GM18517 (cell line): ENCODE measurements around the gene SCT.

ENCODE experiments used
- ATAC-seq: cut with Tn5 transposase; IDR thresholded peaks from one replicate; pipeline ENCODE4 v1.9.1; 2021; ENCODE audit warnings: mild to moderate bottlenecking, moderate library complexity; ENCODE audit not compliant: unreplicated experiment

SCT gene

DNA sequence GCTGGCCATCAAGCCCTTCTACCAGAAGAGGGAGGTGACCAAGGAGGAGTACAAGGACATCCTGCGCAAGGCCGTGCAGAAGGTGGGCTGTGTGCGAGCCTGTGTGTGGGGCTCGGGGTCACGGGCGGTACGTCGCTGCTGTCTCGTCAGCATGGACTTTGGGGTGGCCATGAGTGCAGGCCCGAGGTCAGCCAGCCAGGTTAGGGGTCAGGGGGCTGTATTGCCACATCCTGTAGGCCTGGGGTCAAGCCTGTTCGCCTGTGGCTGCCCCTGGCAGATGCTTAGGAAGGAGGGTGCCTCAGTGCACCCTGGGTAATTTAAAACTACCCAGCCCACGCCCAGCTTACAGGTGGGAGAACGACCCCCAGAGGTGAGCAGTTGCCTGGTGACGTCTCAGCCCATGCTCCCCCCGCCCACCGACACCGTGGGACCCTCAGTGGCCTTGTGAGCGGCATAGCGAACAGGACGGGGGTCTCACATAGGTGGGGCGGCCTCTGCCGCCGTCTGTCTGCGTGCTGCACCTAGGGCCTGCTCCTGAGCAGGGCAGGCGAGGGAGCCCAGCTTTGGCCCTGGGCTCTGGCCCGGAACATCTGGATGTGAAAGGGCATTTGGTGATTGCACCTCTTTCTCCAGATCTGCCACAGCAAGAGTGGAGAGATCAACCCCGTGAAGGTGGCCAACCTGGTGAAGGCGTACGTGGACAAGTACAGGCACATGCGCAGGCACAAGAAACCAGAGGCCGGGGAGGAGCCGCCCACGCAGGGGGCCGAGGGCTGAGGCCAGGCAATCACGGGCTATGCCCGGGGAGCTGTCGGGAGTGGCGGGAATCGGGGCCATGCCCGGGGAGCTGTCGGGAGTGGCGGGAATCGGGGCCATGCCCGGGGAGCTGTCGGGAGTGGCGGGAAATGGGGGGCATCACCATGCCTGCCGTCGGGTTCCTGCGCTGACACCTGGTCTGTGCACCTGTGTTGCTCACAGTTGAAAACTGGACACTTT lies 15.7 kb downstream of the SCT start:
- ATAC-seq = no peak

DNA sequence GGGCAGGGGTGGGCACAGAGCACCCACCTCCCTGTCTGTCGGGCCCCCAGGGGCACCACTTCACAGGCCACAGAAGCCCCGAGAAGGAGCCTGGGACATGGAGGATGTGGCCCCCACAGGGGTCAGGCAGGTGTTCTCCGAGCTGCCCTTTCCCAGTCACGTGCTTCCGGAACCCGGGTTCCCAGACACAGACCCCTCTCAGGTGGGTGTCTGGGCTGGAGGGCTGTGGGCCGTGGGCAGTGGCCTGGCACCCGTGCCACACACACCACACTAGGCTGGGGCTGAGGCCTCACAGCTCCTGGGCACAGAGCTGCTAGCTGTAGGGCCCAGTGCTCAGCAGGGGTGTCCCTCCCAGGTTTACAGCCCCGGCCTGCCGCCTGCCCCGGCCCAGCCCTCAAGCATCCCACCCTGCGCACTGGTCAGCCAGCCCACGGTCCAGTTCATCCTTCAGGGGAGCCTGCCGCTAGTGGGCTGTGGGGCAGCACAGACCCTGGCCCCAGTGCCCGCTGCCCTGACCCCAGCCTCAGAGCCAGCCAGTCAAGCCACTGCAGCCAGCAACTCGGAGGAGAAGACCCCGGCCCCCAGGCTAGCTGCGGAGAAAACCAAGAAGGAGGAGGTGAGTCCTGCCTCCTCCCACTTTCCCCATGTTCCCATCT lies 16.7 kb downstream of the SCT start:
- ATAC-seq = no peak

DNA sequence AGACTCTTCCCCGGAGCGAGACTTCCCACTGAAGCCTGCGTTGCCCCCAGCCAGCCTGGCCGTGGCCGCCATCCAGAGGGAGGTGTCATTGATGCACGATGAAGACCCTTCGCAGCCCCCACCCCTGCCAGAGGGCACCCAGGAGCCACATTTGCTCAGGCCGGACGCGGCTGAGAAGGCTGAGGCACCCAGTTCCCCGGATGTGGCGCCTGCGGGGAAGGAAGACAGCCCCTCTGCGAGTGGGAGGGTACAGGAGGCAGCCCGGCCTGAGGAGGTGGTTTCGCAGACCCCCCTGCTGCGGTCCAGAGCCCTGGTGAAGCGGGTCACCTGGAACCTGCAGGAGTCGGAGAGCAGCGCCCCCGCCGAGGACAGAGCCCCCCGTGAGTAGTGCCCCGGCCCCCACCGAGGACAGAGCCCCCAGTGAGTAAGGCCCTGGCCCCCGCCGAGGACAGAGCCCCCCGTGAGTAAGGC lies 17.6 kb downstream of the SCT start:
- no peak for ATAC-seq

DNA sequence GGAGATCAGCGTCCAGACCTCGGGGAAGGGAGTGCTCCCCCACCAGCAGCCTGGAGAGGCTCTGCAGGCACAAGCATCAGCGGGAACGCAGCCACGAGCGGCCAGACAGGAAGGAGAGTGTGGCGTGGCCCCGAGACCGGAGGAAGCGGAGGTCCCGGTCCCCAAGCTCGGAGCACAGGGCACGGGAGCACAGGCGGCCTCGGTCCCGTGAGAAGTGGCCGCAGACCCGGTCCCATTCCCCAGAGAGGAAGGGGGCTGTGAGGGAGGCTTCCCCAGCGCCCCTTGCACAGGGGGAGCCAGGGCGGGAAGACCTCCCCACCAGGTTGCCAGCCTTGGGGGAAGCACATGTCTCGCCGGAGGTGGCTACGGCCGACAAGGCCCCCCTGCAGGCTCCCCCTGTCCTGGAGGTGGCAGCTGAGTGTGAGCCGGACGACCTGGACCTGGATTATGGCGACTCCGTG lies 18.2 kb downstream of the SCT start:
- ATAC-seq = no peak

DNA sequence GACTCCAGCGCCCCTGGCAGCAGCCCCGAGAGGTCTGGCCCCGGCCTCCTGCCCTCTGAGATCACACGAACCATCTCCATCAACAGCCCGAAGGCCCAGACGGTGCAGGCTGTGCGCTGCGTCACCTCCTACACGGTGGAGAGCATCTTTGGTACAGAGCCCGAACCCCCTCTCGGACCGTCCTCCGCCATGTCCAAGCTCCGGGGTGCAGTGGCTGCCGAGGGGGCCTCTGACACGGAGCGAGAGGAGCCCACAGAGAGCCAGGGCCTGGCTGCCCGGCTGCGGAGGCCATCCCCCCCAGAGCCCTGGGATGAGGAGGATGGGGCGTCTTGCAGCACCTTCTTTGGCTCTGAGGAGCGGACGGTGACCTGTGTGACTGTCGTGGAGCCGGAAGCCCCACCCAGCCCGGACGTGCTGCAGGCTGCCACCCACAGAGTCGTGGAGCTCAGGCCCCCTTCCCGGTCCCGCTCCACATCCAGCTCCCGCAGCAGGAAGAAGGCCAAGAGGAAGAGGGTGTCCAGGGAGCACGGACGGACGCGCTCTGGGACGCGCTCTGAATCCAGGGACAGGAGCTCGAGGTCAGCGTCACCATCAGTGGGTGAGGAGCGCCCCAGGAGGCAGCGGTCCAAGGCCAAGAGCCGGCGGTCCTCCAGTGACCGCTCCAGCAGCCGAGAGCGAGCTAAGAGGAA lies 18.9 kb downstream of the SCT start:
- no peak for ATAC-seq

DNA sequence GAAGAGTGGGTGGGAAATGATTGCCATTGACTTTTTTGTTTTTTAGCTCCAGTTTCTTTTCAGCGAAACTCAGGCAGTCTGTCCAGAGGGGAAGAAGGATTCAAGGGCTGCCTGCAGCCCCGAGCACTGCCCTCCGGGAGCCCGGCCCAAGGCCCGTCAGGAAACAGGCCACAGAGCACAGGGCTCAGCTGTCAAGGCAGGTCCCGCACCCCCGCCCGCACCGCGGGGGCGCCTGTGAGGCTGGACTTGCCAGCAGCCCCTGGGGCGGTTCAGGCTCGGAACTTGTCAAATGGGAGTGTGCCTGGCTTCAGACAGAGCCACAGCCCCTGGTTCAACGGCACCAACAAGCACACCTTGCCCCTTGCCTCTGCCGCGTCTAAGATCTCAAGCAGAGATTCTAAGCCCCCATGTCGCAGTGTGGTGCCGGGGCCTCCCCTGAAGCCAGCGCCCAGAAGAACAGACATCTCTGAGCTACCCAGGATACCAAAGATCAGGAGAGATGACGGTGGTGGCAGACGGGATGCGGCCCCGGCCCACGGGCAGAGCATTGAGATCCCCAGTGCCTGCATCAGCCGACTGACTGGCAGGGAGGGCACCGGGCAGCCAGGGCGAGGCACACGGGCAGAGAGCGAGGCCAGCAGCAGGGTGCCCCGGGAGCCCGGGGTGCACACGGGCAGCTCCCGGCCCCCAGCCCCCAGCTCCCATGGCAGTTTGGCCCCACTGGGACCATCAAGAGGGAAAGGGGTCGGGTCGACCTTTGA lies 19.8 kb downstream of the SCT start:
- no peak for ATAC-seq

DNA sequence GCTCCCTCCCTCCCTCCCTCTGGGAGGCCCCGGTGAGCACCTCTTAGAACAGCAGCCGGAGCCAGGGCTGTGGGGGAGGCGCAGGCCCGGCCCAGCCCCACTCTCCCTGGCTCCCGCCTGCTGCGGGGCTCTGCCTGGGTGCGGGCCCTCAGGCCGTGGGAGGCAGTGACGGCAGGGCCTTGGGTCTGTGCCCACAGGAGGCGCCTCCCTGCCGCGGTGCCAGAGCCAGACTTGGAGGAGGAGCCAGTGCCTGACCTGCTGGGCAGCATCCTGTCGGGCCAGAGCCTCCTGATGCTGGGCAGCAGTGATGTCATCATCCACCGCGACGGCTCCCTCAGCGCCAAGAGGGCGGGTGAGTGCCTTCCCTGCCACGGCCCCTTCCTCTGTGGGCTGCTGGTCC lies 20.7 kb downstream of the SCT start:
- no peak for ATAC-seq

DNA sequence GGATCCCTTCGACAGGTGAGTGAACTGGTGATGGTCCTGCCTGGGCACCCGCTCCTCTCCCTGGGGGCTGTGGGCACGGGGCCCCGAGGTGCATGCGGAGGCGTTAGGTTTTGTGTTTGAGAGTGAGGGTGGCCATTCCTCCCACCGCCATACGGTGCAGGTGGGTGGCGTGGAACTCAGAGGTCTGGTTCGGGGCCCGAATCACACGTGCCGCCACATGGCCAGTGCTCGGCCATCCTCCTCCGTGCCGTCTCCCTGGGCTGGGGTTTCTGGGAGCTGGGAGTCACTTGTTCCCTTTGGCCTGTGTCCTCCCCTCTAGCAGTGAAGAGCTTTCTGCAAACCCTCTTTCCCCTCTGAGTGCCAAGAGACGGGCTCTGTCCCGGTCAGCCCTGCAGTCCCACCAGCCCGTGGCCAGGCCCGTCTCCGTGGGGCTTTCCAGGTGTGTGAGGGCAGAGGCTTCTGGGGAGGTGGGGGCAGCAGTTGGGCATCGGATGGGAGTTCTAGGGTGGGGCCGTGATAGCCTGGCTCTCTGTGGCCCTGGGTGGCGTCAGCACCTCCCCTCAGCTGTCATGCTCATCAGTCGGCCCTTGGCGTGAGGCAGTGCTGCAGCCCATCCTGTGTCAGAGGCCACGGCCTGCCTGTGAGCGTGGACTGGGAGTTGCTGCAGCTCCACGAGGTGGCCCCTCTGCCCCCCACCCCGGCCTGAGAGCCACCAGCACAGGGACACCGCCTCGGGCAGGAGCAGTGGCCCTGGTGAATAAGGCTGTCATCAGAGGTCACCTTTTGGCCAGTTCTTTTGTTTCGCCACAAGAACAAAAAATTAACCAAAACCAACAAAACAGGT lies 21.5 kb downstream of the SCT start:
- ATAC-seq = no peak

DNA sequence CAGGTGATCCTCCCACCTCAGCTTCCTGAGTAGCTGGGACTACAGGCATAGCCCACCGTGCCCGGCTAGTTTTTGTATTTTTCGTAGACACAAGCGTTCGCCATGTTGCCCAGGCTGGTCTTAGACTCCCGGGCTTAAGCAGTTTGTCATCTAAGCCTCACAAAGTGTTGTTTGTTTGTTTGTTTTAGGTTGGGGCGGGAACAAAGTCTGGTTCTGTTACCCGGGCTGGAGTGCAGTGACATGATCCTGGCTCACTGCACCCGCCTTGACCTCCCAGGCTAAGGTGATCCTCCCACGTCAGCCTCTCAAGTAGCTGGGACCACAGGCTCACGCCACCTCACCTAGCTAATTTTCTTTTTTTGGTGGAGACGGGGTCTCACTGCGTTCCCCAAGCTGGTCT lies 23.8 kb downstream of the SCT start:
- ATAC-seq = no peak

DNA sequence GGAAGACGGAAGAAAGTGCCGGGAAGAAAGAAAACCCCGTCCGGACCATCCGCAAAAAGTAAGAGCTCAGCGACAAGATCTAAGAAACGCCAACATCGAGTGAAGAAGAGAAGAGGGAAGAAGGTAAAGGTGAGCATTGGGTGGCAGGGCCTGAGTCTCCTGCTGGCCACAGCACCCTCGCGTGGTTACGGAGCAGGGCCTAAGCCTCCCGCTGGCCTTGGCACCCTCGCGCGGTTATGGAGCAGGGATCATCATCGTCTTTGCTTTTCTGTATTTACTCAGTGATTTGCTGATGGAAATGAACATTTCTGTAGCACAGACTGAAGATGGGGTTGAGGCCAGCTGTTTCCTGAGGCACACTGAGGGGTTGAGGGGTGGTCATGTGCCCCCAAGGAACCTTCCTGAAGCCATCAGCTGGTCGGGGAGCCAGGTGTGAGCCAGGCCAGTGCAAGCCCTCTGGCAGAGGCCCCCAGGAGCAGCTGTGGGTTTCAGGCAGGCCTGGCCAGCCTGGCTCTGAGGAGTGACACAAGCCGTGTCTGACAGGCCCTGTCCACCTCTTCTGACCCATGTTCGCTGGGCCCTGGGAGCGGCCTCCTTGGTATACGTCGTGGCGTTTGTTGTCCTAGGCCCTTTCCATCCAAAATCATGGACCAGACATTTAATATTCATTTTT lies 25.3 kb downstream of the SCT start:
- ATAC-seq = no peak

DNA sequence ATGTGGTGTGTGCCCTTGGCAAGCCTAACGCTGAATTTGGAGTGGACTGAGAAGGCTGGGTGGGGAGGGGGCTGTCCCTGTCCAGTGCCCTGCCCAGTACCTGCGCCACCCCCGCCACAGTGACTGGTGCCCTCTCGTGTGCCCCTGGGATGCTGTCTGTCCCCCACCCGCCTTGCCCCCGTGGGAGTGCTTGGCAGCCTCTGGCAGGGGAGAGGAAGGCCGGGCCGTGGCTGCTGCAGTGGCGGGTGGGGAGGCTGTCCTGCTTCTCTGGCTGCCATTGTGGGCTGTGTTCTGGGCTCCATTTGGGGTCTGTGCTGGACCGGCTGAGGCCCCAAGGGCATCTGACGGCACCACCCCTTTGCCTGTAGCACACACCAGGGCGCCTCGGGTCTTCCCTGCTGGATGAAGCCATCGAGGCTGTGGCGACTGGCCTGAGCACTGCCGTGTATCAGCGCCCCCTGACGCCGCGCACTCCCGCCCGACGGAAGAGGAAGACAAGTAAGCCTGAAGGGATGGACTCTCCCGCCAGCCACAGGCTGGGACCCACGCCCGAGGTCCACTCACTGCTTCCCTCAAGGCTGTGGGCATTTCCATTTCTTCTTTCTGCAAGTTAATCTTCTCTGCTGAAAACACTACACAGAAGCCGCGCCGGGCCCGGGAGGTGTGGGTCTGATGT lies 28.8 kb downstream of the SCT start:
- ATAC-seq = no peak

DNA sequence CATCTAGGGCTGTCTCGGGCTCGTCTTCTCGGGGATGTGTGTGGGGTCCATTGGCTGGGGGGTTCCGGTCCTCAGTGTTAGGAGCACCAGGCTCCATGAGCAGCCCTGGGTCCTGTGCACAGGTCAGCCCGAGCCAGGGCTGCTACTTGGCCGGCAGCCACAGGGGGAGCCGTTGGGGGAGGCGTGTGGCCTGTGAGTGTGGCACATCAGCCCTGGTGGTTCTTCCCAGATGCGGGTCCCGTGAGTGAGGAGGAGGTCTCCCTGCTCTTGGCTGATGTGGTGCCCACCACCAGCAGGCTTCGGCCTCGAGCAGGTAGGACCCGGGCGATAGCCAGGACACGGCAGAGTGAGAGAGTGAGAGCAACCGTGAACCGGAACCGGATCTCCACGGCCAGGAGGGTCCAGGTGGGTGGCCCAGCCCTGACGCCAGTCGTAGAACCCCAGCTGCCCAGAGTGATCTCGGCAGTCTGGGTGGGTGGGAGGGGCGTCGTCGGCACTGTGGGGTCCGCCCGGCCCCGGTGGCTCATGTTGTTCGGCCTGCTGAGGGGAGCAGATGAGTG lies 29.7 kb downstream of the SCT start:
- ATAC-seq = no peak

DNA sequence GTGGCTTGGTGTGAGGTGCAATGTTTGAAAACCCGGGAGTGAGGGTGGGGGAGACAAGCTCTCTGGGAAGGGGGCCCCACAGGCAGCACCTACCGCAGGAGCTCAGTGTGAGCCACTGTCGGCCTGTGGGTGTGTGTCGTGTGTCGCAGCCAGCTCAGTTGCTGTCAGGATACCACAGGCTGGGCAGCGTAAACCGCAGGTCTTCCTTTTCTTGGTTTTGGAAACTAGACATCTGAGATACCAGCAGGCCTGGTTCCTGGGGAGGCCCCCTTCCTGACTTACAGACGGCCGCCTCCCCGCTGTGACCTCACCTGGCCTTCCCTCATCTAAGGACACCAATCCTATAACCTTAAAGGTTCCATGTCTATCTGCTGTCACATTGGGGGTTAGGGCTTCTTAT lies 30.6 kb downstream of the SCT start:
- no peak for ATAC-seq

DNA sequence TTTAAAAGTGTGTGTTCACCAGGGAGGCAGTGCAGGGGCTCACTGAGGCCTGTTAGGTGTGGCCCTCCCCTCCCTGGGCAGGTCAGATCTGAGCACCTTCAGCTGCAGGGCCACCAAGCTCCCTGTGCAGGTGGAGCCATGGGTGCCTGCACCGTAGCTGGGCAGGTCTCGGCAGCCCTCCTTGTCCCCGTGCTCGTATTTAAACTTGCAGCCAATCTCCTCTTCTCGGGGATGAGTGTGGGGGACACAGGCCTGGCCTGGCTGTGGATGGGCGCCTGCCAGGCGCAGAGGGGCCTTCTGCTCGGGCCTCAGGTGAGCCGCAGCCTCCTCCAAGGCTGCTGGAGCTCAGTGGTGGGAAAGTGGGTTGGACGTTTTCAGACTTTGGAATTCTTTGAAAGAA lies 31.6 kb downstream of the SCT start:
- no peak for ATAC-seq

DNA sequence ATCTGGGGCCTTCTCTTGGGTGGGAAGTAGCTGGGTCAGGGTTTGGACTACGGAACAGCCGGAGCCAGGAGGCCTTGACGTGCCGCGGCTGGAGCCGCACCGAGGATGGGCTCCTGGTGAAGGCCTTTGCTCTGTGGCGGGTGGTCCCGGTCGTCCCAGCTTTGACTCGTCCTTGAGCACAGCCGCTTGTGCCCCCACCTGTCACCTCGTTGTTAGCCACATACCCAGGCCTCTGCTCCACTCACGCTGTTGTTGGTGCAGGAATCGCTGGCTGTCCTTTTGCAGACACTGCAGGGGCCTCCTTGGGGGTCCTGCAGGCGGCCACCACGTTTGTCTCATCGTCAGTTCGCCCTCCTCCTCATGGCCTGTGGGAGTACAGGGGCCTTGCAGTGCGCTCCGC lies 33.6 kb downstream of the SCT start:
- ATAC-seq = no peak

DNA sequence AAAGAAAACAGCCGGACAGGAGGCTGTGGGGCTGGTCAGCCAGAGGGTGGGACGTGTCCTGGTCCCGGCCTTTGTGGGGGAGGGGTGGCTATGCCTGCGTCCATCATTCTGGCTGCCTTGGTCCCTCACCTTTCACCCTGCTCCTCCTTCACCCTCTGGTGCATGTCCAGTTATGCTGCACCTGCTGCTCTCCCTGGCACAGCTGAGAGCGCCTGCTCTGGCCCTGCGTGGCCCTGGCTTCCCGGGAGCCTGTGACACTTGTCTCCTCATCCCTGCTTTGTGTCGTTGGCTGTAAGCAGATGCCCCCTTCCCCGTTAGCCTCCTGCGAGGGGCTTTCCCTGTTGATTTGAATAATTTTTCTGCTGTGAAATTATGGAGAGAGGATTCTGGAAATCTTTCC lies 34.1 kb downstream of the SCT start:
- ATAC-seq = no peak

DNA sequence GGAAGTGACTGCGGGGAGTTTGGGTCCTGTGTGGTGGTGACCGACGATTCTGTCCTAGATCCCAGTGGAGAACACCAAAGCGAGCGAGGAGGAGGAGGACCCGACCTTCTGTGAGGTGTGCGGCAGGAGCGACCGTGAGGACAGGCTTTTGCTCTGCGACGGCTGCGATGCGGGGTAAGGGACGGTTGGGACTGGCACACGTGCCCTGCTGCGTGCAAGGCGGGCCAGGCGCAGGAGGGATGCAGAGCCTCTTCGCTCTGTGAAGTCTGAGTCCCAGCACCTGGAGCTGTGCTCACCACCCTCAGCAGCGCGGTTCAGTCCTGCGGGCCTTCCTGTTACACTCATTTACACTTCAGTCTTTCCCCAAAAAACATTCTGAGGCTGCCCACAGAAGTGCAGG lies 34.5 kb downstream of the SCT start:
- ATAC-seq = no peak

DNA sequence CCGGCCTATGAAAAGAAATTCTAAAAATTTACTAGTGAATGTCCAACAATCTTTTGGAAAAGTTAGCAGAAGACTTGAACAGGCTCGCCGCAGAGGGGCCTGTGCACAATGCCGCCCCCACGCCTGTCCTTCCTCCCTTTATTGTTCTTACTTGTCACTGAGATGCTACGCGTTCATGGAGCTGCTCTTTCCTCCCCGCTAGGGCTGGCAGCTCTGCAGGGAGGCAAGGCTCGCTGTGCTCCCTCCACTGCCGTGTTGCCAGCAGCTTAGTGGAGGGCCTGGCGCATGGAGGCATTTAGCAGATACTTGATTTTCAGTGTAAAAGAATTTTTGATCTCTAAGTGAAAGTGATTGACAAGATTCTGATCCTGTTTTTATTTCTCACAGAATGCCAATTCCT lies 36.0 kb downstream of the SCT start:
- no peak for ATAC-seq
